Measurements from ENCODE around the gene NUF2. TPM values are rescaled to one million over a fixed set of nuclear protein-coding genes. Genes with fewer than 3 reads are reported as not detected.

NUF2 gene
- total RNA-seq, 1 experiment from 2014 or later, result 23.8 TPM

DNA sequence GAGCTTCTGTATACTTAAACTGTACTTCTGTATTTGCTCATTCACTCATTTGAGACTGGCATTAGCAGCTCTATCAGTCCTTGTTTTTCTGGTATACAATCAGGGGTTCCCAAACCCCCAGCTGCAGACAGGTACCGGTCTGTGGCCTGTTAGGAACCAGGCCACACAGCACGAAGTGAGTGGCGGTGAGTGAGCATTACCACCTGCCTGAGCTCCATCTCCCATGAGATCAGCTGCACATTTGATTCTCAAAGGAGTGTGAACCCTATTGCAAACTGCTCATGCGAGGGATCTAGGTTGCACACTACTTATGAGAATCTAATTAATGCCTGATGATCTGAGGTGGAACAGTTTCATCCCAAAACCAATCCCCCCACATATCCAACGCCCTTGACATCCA, 18.2 kb upstream of the NUF2 start:
- Mint-ChIP-seq H3K9me3 (ENCODE audit: unreplicated experiment) (no peaks in the 10 kb centered on the region), H3K27ac (ENCODE audit: low read depth, unreplicated experiment) (no peak overlapping the region), H3K4me3 (ENCODE audit: unreplicated experiment) (no peak overlapping the region), H3K4me1 (ENCODE audit: insufficient read depth, unreplicated experiment) (no peaks in the 10 kb centered on the region), H3K36me3 (ENCODE audit: insufficient read depth, unreplicated experiment) (peaks cover 22% of the 10 kb centered on the region), H3K27me3 (ENCODE audit: insufficient read depth, unreplicated experiment) (no peaks in the 10 kb centered on the region)
- intact Hi-C loops (cut with micrococcal nuclease), result no loop called here
- POLR2A ChIA-PET, result no interaction called here
- TF ChIP-seq, protein P1, sequence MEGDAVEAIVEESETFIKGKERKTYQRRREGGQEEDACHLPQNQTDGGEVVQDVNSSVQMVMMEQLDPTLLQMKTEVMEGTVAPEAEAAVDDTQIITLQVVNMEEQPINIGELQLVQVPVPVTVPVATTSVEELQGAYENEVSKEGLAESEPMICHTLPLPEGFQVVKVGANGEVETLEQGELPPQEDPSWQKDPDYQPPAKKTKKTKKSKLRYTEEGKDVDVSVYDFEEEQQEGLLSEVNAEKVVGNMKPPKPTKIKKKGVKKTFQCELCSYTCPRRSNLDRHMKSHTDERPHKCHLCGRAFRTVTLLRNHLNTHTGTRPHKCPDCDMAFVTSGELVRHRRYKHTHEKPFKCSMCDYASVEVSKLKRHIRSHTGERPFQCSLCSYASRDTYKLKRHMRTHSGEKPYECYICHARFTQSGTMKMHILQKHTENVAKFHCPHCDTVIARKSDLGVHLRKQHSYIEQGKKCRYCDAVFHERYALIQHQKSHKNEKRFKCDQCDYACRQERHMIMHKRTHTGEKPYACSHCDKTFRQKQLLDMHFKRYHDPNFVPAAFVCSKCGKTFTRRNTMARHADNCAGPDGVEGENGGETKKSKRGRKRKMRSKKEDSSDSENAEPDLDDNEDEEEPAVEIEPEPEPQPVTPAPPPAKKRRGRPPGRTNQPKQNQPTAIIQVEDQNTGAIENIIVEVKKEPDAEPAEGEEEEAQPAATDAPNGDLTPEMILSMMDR (IDR thresholded peaks at IDR 0.05; ENCODE audit: unreplicated experiment), result no peak
- BruUV-seq (replicated peaks), result no TSS peak
- no peak for DNase-seq (ENCODE audit: unreplicated experiment)
- CTCF ChIA-PET, result interaction anchor here (0.6 to 5.7 kb wide), 5 partner anchors 9 to 1484 kb away, joined by 3 to 46 read pairs (median 4); no protein-coding TSS in a partner anchor

DNA sequence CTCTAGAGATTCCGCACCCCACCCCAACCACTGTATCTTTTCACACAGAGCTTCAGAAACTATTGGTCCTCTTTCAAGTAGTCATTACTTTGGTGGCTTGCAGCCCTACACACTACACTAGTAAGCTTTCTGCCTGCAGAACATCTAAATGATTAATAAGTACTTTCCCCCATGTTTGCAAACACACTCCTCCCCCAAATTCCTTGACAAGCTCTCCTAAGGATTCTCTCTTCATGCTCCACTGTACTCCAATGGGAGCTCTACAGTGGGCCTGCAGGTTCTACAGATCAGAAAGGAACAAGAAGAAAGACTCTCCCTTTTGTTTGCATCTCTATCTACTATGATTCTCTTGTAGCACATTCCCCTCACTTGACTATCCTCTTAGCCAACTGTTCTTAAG, 16.3 kb upstream of the NUF2 start:
- H3K27ac Mint-ChIP-seq (ENCODE audit: low read depth, unreplicated experiment), result no peak overlapping the region
- intact Hi-C loops (cut with micrococcal nuclease), result no loop called here
- H3K27me3 Mint-ChIP-seq (ENCODE audit: insufficient read depth, unreplicated experiment), result no peaks in the 10 kb centered on the region
- H3K4me1 Mint-ChIP-seq (ENCODE audit: insufficient read depth, unreplicated experiment), result no peaks in the 10 kb centered on the region
- no peak for DNase-seq (ENCODE audit: unreplicated experiment)
- H3K9me3 Mint-ChIP-seq (ENCODE audit: unreplicated experiment), result no peaks in the 10 kb centered on the region
- ChIA-PET CTCF (interaction anchor here (0.5 to 3.1 kb wide), 10 partner anchors 10 to 458 kb away, joined by 3 to 18 read pairs (median 4); partner anchors contain the start of gene NUF2), POLR2A (interaction anchor here (1.1 kb wide), 1 partner anchor 10 kb away, joined by 5 read pairs; no protein-coding TSS in a partner anchor)
- H3K4me3 Mint-ChIP-seq (ENCODE audit: unreplicated experiment), result no peak overlapping the region
- TF ChIP-seq, protein P1 (IDR thresholded peaks at IDR 0.05; ENCODE audit: unreplicated experiment), result no peak
- no TSS peak for BruUV-seq (replicated peaks)
- peaks cover 21% of the 10 kb centered on the region for H3K36me3 Mint-ChIP-seq (ENCODE audit: insufficient read depth, unreplicated experiment)

DNA sequence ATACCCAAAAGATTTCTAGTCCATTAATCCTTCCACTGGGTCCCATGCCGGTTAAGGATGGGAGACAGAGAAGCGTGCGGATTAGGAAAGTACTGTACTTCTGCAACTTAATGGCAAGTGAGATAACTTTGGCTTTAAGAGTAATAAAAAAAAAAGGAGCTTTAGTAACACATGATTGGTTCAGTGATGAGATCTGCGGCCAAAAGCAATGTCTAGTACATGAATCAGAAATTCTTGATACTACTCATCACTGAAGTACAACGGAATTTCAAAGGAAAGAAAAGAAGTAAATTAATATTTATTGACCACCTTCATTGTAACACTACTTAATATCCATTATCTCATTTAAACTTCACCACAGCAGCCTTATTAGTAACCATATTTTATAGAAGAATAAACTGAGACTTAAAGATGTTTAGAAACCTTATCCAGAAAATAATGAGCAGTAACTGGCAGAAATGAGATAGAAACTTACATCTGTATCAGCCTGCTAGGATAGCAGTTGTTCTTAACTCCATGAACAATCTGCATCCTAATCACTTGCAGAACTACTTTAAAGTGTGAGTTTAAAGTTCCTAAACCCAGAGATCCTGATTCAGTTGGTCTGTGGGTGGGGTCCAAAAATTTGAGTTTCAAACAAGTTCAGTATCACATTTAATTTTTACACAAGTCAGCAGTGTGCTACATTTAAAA, 14.1 kb upstream of the NUF2 start:
- TF ChIP-seq, protein P1 (IDR thresholded peaks at IDR 0.05; ENCODE audit: unreplicated experiment), result no peak
- POLR2A ChIA-PET, result no interaction called here
- no peak overlapping the region for H3K4me3 Mint-ChIP-seq (ENCODE audit: unreplicated experiment)
- intact Hi-C loops (cut with micrococcal nuclease), result no loop called here
- no peaks in the 10 kb centered on the region for H3K9me3 Mint-ChIP-seq (ENCODE audit: unreplicated experiment)
- no peak overlapping the region for H3K27ac Mint-ChIP-seq (ENCODE audit: low read depth, unreplicated experiment)
- CTCF ChIA-PET, result interaction anchor here (0.6 to 3.1 kb wide), 2 partner anchors 7 to 120 kb away, joined by 3 to 18 read pairs; no protein-coding TSS in a partner anchor
- H3K36me3 Mint-ChIP-seq (ENCODE audit: insufficient read depth, unreplicated experiment), result peaks cover 6% of the 10 kb centered on the region
- H3K4me1 Mint-ChIP-seq (ENCODE audit: insufficient read depth, unreplicated experiment), result no peaks in the 10 kb centered on the region
- no peaks in the 10 kb centered on the region for H3K27me3 Mint-ChIP-seq (ENCODE audit: insufficient read depth, unreplicated experiment)
- no TSS peak for BruUV-seq (replicated peaks)
- peak; percentile 39 for DNase-seq (ENCODE audit: unreplicated experiment)

DNA sequence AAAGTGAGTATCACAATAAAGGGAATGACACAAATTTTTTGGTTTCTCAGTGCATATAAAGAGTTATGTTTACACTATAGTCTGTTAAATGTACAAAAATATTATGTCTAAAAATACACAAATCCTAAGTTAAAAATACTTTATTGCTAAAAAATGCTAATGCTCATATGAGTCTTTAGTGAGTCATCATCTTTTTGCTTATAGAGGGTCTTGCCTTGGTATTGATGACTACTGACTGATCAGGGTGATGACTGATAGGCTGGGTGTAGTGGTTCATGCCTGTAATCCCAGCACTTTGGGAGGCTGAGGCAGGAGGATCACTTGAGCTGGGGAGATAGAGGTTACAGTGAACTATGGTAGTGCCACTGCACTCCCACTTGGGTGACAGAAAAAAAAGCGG, 12.9 kb upstream of the NUF2 start:
- DNase-seq (ENCODE audit: unreplicated experiment), result no peak
- TF ChIP-seq, protein P1 (IDR thresholded peaks at IDR 0.05; ENCODE audit: unreplicated experiment), result no peak
- no peaks in the 10 kb centered on the region for H3K9me3 Mint-ChIP-seq (ENCODE audit: unreplicated experiment)
- BruUV-seq (replicated peaks), result no TSS peak
- no peaks in the 10 kb centered on the region for H3K4me1 Mint-ChIP-seq (ENCODE audit: insufficient read depth, unreplicated experiment)
- CTCF ChIA-PET, result interaction anchor here (2.1 kb wide), 1 partner anchor 134 kb away, joined by 7 read pairs; no protein-coding TSS in a partner anchor
- H3K27ac Mint-ChIP-seq (ENCODE audit: low read depth, unreplicated experiment), result no peak overlapping the region
- POLR2A ChIA-PET, result no interaction called here
- H3K27me3 Mint-ChIP-seq (ENCODE audit: insufficient read depth, unreplicated experiment), result no peaks in the 10 kb centered on the region
- no peak overlapping the region for H3K4me3 Mint-ChIP-seq (ENCODE audit: unreplicated experiment)
- peaks cover 6% of the 10 kb centered on the region for H3K36me3 Mint-ChIP-seq (ENCODE audit: insufficient read depth, unreplicated experiment)
- intact Hi-C loops (cut with micrococcal nuclease), result no loop called here
